Inferior parietal cortex (tissue), 1 donor: Measurements from ENCODE around the gene SUPT5H.

Source experiments
- DNase-seq: peaks from one replicate; pipeline ENCODE4 v3.0.0-alpha.2; 2016; ENCODE audit errors: extremely low spot score

SUPT5H gene

DNA sequence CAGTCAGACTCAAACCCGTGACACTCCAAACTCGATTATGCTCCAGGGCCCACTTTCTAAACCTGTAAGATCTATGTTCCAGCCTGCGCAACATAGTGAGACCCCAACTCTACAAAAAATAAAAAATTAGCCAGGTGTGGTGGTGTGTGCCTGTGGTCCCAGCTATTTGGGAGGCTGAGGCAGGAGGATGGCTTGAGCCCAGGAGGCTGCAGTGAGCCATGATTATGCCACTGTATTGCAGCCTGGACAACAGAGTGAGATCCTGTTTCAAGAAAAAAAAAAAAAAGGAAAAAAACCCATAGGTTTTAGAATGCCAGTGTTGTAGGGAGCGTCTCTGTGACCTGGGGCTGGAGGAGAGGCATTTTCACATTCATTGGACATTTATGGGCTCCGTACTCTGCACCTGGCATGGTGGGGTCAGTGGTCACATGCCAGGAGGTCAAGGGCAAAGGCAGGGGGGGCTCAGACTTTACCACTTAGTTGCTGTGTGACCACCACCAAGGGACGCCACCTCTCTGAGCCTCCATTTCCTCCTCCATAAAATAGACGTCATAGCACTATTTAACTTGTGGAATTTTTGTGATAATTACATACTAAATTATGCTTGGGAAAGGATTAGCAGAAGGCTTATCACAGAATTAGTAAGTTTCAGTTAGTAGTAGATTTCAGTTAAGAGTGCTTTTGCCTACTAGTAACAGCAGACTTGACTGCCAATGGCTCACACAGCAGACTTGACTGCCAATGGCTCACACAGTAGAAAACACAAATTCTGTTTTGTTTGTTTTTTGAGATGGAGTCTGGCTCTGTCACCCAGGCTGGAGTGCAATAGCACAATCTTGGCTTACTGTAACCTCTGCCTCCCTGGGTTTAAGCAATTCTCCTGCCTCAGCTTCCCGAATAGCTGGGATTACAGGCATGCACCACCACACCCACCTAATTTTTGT is 75.4 kb downstream of the SUPT5H start:
- DNase-seq, result no peak

DNA sequence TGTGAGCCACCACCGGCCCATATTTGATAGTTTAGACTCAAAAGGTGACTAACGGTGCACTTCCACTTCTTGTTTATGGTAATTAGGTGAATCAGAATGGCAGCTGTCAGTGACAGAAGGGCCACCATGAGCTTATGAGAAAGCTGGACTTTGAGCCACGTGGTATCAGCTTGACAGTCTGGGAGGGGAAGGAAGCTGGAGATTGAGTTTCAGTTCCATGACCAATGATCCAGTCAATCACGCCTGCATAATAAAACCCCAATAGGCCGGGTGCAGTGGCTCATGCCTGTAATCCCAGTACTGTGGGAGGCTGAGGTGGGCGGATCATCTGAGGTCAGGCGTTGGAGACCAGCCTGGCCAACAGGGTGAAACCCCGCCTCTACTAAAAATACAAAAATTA is 79.1 kb downstream of the SUPT5H start:
- no peak for DNase-seq

DNA sequence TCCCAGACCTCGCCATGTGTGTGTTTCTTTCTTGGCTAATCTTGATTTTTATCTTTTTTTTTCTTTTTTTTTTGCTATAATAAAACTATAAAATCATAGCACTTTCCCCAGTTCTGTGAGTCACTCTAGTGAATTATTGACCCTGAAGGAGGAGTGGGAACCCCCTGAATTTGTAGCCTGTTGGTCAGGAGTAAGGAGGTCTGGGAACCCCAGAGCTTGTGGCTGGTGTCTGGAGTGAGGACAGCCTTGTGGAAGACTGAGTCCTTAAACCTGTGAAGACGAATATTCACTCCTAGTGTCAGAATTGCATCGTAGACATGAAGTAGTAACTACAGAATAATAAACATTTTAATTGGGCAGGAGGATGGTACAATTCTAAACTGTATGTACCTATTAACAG is 79.8 kb downstream of the SUPT5H start:
- no peak for DNase-seq
